DOHH2 (cell line): ENCODE measurements around the gene BTBD2.

ENCODE experiments used
- CTCF ChIP-seq: fragments of 200-600 bp; sonication (generic); IDR thresholded peaks from one replicate; pipeline ENCODE4 v1.5.1; 2014; ENCODE audit warnings: antibody characterized with exemption, mild to moderate bottlenecking, low read depth, low read length; ENCODE audit not compliant: poor library complexity, severe bottlenecking
- EZH2phosphoT487 ChIP-seq: fragments of 200-600 bp; sonication (generic); IDR thresholded peaks from 2 replicates; pipeline ENCODE4 v1.6.1; 2017; ENCODE audit warnings: borderline replicate concordance, mild to moderate bottlenecking, antibody characterized with exemption, low read length, moderate library complexity, mixed read lengths

GRCh38 chr19:1936916-1937610 is 78.5 kb downstream of the BTBD2 start:
- no peak for TF ChIP-seq CTCF
- no peak for TF ChIP-seq EZH2phosphoT487
